Fibroblast of lung (primary cell): ENCODE measurements around the gene POFUT2.

Experiments used
- CTCF ChIP-seq, 2 donors: IDR thresholded peaks in 1 of 2; conservative IDR thresholded peaks in 1 of 2; 1 replicate in 1 of 2; 2 replicates in 1 of 2; pipeline ENCODE4 v1.5.1; 2011 to 2012; ENCODE audit warnings: low read length in 2 of 2, control low read depth in 1 of 2, inconsistent platforms in 1 of 2, low read depth in 1 of 2, mild to moderate bottlenecking in 1 of 2
- EZH2 ChIP-seq: IDR thresholded peaks from 2 replicates; pipeline ENCODE4 v1.5.1; 2012; ENCODE audit warnings: low read length, control low read depth, mild to moderate bottlenecking; ENCODE audit errors: missing control alignments

GRCh38 chr21:45333583-45334121 is 46.0 kb upstream of the POFUT2 start:
- TF ChIP-seq CTCF (conservative IDR thresholded peaks at IDR 0.05 in 1 of 2, IDR thresholded peaks at IDR 0.05 in 1 of 2; ENCODE audit: low read depth in 1 of 2, low read length in 2 of 2) (no peak), EZH2 (no peak)
